CD4-positive, CD25-positive, alpha-beta regulatory T cell (primary cell): ENCODE measurements around the gene CEP170B. TPM values are rescaled to one million over a fixed set of nuclear protein-coding genes. Genes with fewer than 3 reads are reported as not detected.

Source experiments
- ATAC-seq, 2 donors: fragments of 150-1000 bp; cut with Tn5 transposase; one replicate each; pipeline ENCODE4 v1.10.0; 2021; ENCODE audit warnings: low read depth in 2 of 2, moderate number of reproducible peaks in 2 of 2, moderate library complexity in 1 of 2
- DNase-seq, 3 donors: peaks; one replicate each; pipeline versions ENCODE4 v3.0.0 to v3.0.0-alpha.2; 2012 to 2022; ENCODE audit warnings: mixed read lengths in 1 of 3
- H3K27ac ChIP-seq: one replicate; pipeline ENCODE4 v1.7.0; 2013; ENCODE audit warnings: mild to moderate bottlenecking, low read length; ENCODE audit not compliant: insufficient read depth, poor library complexity, severe bottlenecking
- H3K27me3 ChIP-seq: one replicate; pipeline ENCODE4 v1.7.0; 2013; ENCODE audit warnings: low read length; ENCODE audit not compliant: control insufficient read depth, insufficient read depth
- H3K36me3 ChIP-seq: one replicate; pipeline ENCODE4 v1.7.0; 2013; ENCODE audit warnings: mild to moderate bottlenecking, low read length, moderate library complexity; ENCODE audit not compliant: control insufficient read depth, insufficient read depth
- H3K4me1 ChIP-seq: 2 replicates; pipeline ENCODE4 v1.7.0; 2013; ENCODE audit warnings: mild to moderate bottlenecking, low read length; ENCODE audit not compliant: insufficient read depth, control insufficient read depth, poor library complexity, severe bottlenecking
- H3K4me3 ChIP-seq: one replicate; pipeline ENCODE4 v1.7.0; 2013; ENCODE audit warnings: low read depth, mild to moderate bottlenecking, low read length, moderate library complexity
- H3K9me3 ChIP-seq, 2 experiments: 1 replicate in 1 of 2; 2 replicates in 1 of 2; pipeline ENCODE4 v1.7.0; 2013; ENCODE audit warnings: low read length in 2 of 2, mild to moderate bottlenecking in 1 of 2, moderate library complexity in 1 of 2; ENCODE audit not compliant: control insufficient read depth in 2 of 2
- H3K27ac Mint-ChIP-seq, 3 donors: one replicate each; pipeline ENCODE4 v1.8.0; 2020 to 2022; ENCODE audit warnings: mild to moderate bottlenecking in 3 of 3, mixed read lengths in 3 of 3, moderate library complexity in 2 of 3
- H3K27me3 Mint-ChIP-seq: one replicate; pipeline ENCODE4 v1.8.0; 2022; ENCODE audit warnings: mild to moderate bottlenecking, mixed read lengths
- H3K36me3 Mint-ChIP-seq: one replicate; pipeline ENCODE4 v1.8.0; 2020; ENCODE audit warnings: mixed read lengths
- H3K4me1 Mint-ChIP-seq, 4 donors: one replicate each; pipeline ENCODE4 v1.8.0; 2020 to 2022; ENCODE audit warnings: mixed read lengths in 4 of 4, mild to moderate bottlenecking in 1 of 4
- H3K4me3 Mint-ChIP-seq, 4 donors: one replicate each; pipeline ENCODE4 v1.8.0; 2020 to 2022; ENCODE audit warnings: mild to moderate bottlenecking in 4 of 4, mixed read lengths in 4 of 4, moderate library complexity in 3 of 4
- H3K9me3 Mint-ChIP-seq, 7 donors: one replicate each; pipeline ENCODE4 v1.8.0; 2020 to 2022; ENCODE audit warnings: mixed read lengths in 7 of 7, mild to moderate bottlenecking in 3 of 7, moderate library complexity in 2 of 7
- polyA plus RNA-seq, 4 donors: library from polyadenylated mRNA; unstranded; fragments of 300-500 nt; fragmentation: Illumina TruSeq; gene quantifications; one replicate each; pipeline ENCODE4 v1.2.3, GENCODE V29; 2021
- total RNA-seq: library from RNA; stranded (reverse); gene quantifications from one replicate; pipeline ENCODE4 v1.2.3, GENCODE V29; 2022

Gene CEP170B
- total and polyA plus RNA-seq, 5 donors from 2014 or later: 0.03 to 3.1 TPM; not detected in 3

- DNase-seq (no peak), ATAC-seq (no peak)
- no peak overlapping the region for H3K4me3 ChIP-seq
- no peaks in the 10 kb centered on the region for H3K36me3 ChIP-seq
- Mint-ChIP-seq H3K27me3 (no peaks in the 10 kb centered on the region), H3K27ac (no peak overlapping the region), H3K4me1 (peaks cover 0 to 6% (median 2%) of the 10 kb centered on the region in 4 donors), H3K9me3 (no peaks in the 10 kb centered on the region), H3K4me3 (no peak overlapping the region), H3K36me3 (no peaks in the 10 kb centered on the region)
- H3K27ac ChIP-seq: no peak overlapping the region
- no peaks in the 10 kb centered on the region for H3K27me3 ChIP-seq
- no peaks in the 10 kb centered on the region for H3K4me1 ChIP-seq
- H3K9me3 ChIP-seq: no peaks in the 10 kb centered on the region
Observed at GRCh38 chr14:104875811-104876210, 10.7 kb downstream of the CEP170B start.

- no peaks in the 10 kb centered on the region for H3K4me1 ChIP-seq
- no peak overlapping the region for H3K4me3 Mint-ChIP-seq
- no peak overlapping the region for H3K4me3 ChIP-seq
- ATAC-seq (peak; percentile 48 to 52), DNase-seq (peak in 2 of 3 donors; percentile 16 to 23)
- H3K36me3 ChIP-seq: no peaks in the 10 kb centered on the region
- no peaks in the 10 kb centered on the region for H3K27me3 Mint-ChIP-seq
- no peaks in the 10 kb centered on the region for H3K9me3 ChIP-seq
- no peak overlapping the region for H3K27ac ChIP-seq
- peaks cover 0 to 6% (median 2%) of the 10 kb centered on the region in 4 donors for H3K4me1 Mint-ChIP-seq
- no peaks in the 10 kb centered on the region for H3K9me3 Mint-ChIP-seq
- H3K27ac Mint-ChIP-seq: no peak overlapping the region
- no peaks in the 10 kb centered on the region for H3K36me3 Mint-ChIP-seq
- H3K27me3 ChIP-seq: no peaks in the 10 kb centered on the region
Observed at GRCh38 chr14:104876251-104876699, 11.2 kb downstream of the CEP170B start.

- Mint-ChIP-seq H3K4me1 (peaks cover 0 to 6% (median 2%) of the 10 kb centered on the region in 4 donors), H3K9me3 (no peaks in the 10 kb centered on the region), H3K4me3 (no peak overlapping the region), H3K36me3 (no peaks in the 10 kb centered on the region), H3K27ac (no peak overlapping the region), H3K27me3 (no peaks in the 10 kb centered on the region)
- no peaks in the 10 kb centered on the region for H3K4me1 ChIP-seq
- H3K36me3 ChIP-seq: no peaks in the 10 kb centered on the region
- no peak overlapping the region for H3K4me3 ChIP-seq
- DNase-seq (no peak), ATAC-seq (no peak)
- no peak overlapping the region for H3K27ac ChIP-seq
- H3K9me3 ChIP-seq: no peaks in the 10 kb centered on the region
- no peaks in the 10 kb centered on the region for H3K27me3 ChIP-seq
Observed at GRCh38 chr14:104877066-104877805, 12.2 kb downstream of the CEP170B start.

GRCh38 chr14:104877806-104878550 is 12.9 kb downstream of the CEP170B start:
- Mint-ChIP-seq H3K27ac (no peak overlapping the region), H3K27me3 (no peaks in the 10 kb centered on the region), H3K9me3 (no peaks in the 10 kb centered on the region), H3K4me3 (no peak overlapping the region), H3K4me1 (peaks cover 0 to under 1% (median 0%) of the 10 kb centered on the region in 4 donors), H3K36me3 (no peaks in the 10 kb centered on the region)
- Histone ChIP-seq H3K36me3 (no peaks in the 10 kb centered on the region), H3K4me1 (no peaks in the 10 kb centered on the region), H3K27ac (no peak overlapping the region), H3K27me3 (no peaks in the 10 kb centered on the region), H3K4me3 (no peak overlapping the region), H3K9me3 (no peaks in the 10 kb centered on the region)
- ATAC-seq: no peak
- DNase-seq: no peak

- no peaks in the 10 kb centered on the region for H3K36me3 ChIP-seq
- no peaks in the 10 kb centered on the region for H3K9me3 ChIP-seq
- no peaks in the 10 kb centered on the region for H3K9me3 Mint-ChIP-seq
- no peaks in the 10 kb centered on the region for H3K4me1 Mint-ChIP-seq
- no peak overlapping the region for H3K27ac ChIP-seq
- ATAC-seq (no peak), DNase-seq (no peak)
- H3K27me3 Mint-ChIP-seq: no peaks in the 10 kb centered on the region
- H3K4me3 Mint-ChIP-seq: no peak overlapping the region
- no peak overlapping the region for H3K4me3 ChIP-seq
- H3K27ac Mint-ChIP-seq: no peak overlapping the region
- no peaks in the 10 kb centered on the region for H3K27me3 ChIP-seq
- H3K36me3 Mint-ChIP-seq: no peaks in the 10 kb centered on the region
- no peaks in the 10 kb centered on the region for H3K4me1 ChIP-seq
Observed at GRCh38 chr14:104878582-104878981, 13.5 kb downstream of the CEP170B start.

GRCh38 chr14:104879201-104879982 is 14.3 kb downstream of the CEP170B start:
- H3K9me3 Mint-ChIP-seq: no peaks in the 10 kb centered on the region
- Histone ChIP-seq H3K9me3 (no peaks in the 10 kb centered on the region), H3K27me3 (no peaks in the 10 kb centered on the region), H3K4me3 (no peak overlapping the region), H3K4me1 (no peaks in the 10 kb centered on the region), H3K27ac (no peak overlapping the region), H3K36me3 (no peaks in the 10 kb centered on the region)
- H3K36me3 Mint-ChIP-seq: no peaks in the 10 kb centered on the region
- no peak overlapping the region for H3K27ac Mint-ChIP-seq
- H3K27me3 Mint-ChIP-seq: no peaks in the 10 kb centered on the region
- no peaks in the 10 kb centered on the region for H3K4me1 Mint-ChIP-seq
- DNase-seq (no peak), ATAC-seq (no peak)
- no peak overlapping the region for H3K4me3 Mint-ChIP-seq

GRCh38 chr14:104879983-104880565 is 15.0 kb downstream of the CEP170B start:
- Histone ChIP-seq H3K4me1 (no peaks in the 10 kb centered on the region), H3K4me3 (no peak overlapping the region), H3K9me3 (no peaks in the 10 kb centered on the region), H3K36me3 (no peaks in the 10 kb centered on the region), H3K27me3 (no peaks in the 10 kb centered on the region), H3K27ac (no peak overlapping the region)
- H3K27me3 Mint-ChIP-seq: no peaks in the 10 kb centered on the region
- H3K4me3 Mint-ChIP-seq: no peak overlapping the region
- no peak overlapping the region for H3K27ac Mint-ChIP-seq
- H3K9me3 Mint-ChIP-seq: no peaks in the 10 kb centered on the region
- ATAC-seq: no peak
- H3K4me1 Mint-ChIP-seq: no peaks in the 10 kb centered on the region
- no peaks in the 10 kb centered on the region for H3K36me3 Mint-ChIP-seq
- no peak for DNase-seq
